HG02588 (cell line): ENCODE data around the gene GZMA.
"Not testable (repeated sequence)": the region's sequence is repeated elsewhere in the genome, so short reads cannot be mapped to it uniquely, and the experiment has no call there.

ENCODE experiments used
- ATAC-seq: cut with Tn5 transposase; IDR thresholded peaks from one replicate; pipeline ENCODE4 v1.9.1; 2021; ENCODE audit warnings: mild to moderate bottlenecking, moderate library complexity; ENCODE audit not compliant: unreplicated experiment

Gene GZMA

DNA sequence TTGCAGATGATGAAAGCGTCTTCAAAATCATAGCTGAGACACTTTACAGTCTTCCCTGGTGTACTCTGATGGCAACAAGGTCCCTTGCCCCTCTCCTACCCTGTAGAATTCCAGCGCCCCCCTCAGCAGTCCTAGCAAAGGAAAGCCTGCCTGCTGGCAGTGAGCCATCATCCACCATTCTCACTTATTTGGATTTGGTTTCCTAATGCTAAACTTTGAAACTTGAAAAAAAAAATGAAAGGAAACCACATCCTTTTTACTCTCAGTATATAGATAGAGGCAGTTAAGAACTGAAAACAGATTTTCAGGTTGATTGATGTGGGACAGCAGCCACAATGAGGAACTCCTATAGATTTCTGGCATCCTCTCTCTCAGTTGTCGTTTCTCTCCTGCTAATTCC lies at the start of gene GZMA:
TSS of gene GZMA (plus strand) at position 299 of the 400 bp plus-strand sequence. CDS start at position 336, 37 bp downstream.
- no peak for ATAC-seq

DNA sequence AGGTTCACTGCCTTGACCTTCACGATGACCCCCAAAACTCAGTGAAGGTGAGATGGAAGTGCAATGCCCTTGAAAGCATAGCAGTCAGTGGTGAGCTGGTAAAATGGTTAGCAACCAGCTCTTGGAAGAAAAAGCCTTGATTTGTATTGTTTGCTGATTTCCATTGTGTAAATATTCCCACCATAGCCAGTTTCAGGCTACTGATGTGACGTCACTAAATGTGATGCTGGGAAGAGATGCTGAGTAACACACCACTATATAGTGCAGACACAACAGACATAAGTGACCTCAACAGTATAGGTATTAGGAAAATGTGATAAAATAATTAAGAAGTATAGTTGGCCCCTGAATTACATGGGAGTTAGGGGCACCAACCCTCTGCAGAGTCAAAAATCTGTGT lies 47.3 kb upstream of the GZMA start:
- no peak for ATAC-seq

DNA sequence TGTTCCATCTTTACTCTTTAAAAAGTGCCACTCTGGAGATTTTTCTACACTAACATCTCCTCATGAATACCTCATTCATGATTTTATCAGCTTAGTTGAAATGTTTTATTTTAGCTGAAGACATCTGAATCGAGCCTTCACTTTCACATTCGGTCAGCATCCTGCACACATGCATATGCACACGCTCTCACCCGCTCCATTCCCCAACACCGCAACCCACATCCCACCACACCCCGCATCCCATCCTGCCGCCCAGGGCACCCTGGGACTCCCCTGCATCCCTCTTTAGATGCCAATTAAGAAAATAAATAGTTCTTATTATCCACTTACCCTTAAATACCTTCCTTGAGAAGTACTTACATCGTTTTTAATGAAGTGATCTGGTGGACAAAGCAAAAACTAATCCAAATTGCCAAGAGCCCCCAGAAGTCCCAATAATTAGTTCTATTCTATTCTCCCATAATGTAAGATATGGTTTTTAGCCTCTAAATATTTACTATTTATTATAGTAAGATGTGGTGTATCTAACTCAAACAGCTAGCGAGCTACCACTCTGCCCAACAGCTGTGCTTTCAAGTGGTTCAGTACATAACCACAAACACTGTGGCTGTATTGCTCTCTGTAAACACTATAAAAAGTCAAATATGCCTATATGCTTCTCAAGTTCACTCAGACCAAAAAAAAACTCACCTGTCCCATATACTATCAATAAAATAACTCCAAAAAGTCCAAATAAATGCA lies 40.2 kb upstream of the GZMA start:
- no peak for ATAC-seq

DNA sequence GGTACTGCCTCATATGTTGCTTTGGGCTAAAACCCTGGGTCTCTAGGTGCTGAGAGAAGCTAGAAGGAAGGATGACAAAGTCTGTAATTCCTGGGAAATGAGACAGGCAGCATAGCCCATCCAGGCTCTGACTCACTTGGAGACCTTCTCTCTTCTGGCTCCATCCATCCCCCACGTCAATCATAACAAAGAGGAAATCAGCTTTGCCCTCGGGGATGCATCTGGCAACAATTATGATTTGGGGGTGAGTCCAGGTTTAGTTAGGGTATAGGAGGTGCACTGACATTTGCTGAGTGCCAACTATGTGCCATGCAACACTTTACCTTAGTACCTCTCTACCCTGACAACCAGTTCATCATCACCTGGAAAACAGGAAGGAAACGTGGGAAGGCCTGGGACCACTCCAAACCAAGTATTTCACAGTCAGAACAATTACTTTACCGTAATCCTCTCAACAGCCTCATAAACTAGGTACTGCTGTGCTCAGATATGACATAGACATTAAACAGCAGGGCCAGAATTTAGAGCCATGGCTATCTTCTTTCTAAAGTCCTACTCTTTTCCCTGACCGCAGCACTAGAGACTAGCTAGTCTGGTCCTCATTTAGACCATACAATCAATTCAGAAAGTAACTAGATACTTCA lies 39.1 kb upstream of the GZMA start:
- ATAC-seq = no peak

DNA sequence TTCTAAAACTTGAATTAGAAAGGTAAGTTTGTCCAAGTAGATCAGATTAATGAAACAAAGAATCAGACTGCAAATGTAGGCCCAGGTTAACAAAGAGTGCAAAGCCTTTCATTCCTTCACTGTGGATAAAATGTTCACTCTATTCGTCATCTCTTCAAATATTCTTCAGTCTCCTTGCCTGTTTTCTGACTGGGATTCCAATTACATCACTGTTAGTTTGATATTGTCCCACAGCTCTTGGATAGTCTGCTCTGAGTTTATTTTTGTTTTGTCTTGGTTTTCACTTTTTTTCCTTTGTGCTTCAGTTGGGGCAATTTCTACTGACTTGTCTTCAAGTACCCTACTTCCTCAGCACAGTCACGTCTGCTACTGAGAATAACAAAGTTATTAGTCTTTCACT lies 38.5 kb upstream of the GZMA start:
- no peak for ATAC-seq

DNA sequence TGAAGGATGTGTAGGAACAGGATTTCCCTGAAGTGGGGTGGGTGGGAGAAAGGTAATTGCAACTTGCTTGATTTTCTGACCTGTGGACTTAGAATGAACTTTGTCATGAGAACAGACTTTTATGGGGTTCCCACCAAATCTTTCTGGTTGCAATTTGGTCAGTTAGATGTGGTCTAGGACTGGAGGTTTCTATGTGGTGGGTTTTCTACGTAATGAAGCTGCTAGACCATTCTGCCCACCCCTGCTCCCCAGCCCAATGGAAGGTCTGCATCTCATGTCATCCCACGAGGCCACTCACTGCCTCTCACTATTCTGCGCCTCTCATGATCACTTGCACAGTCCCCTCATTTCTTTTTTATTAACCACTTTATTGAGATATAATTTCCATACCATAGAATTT lies 37.9 kb upstream of the GZMA start:
- ATAC-seq = no peak

DNA sequence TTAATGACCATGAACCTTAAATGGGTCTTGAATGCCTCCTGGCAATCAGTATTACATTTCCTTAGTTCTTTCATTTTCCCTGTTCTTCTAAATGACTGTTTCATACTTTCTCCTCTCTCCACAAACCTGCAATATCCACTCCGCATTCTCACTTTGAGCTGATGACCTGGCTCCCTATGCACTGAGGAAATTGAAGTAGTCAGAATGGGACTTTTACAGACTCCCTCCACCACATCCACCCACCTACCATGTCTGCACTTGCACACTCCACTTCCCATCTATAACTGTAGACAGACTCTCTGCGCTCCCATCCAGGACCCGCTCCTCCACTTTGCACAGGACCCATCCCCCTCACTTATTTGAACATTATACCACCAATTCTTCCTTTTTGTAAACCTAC lies 36.2 kb upstream of the GZMA start:
- no peak for ATAC-seq

DNA sequence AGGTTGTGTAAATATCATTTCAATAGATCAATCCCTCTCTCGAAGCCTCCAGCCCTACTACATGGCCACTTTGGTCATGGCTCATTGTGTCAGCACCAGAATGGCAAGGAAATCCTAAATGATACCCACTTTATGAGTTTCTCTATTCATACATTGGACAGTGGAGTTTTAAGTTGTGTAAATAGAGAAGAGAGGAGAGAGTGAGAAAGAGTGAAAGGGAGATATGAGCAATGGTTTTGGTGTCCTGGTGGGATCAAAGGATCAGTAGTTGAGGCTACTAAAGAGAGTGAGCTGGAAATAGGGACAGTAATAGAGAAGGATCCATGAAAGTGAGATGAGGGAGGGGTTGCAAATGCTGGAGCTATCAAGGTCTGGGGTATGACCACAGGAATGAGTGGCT lies 31.5 kb upstream of the GZMA start:
- ATAC-seq = no peak

DNA sequence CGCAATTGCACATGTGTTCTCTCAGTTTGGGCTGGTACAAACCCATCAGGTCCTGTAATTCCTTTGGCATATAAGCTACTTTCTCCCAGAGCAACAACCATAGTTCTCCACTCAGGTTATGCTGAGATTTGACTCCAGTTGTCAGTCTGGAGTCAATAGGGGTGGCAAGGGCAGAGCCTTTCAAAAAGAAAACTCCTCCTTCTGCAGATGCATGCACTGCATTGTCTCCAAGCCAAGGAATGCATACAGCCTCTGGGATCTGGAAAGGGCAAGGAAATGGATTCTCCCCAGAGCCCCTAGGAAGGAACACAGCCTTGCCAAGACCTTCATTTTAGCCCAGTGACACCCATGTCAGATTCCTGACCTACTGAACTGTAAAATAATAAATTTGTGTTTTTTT lies 31.0 kb upstream of the GZMA start:
- ATAC-seq = no peak

DNA sequence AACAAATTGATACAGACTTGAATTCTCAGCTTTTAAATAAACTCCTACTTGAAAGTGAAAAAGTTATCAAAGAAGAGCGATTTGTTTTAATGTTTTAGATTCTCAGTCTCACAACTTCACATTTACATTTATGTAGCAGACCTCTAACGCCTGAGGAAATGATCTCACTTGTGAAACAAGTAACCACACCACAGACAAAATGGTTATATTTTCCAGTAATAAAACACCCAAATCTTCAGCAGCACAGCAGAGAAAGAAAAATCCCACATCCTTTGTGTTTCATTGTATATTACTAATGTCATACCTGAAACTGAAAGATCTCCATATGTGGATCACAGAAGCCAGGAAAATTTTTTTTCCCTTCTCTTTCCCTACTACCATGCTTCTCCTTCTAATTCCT lies 29.8 kb upstream of the GZMA start:
- ATAC-seq = no peak

DNA sequence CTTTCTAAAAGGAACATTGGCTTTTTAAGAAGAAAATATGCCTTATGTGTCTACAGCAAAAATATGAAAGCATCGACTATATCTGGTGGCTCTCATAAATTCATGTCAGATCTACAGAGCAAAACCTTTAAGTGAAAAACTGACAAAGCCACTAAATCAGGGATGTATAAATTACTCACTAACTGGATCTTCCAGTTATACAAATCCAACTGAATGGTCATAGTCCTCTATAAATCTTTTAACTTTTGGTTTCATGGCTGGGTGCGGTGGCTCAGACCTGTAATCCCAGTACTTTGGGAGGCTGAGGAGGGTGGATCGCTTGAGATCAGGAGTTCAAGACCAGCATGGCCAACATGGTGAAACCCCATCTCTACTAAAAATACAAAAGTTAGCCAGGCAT lies 29.2 kb upstream of the GZMA start:
- ATAC-seq = no peak

DNA sequence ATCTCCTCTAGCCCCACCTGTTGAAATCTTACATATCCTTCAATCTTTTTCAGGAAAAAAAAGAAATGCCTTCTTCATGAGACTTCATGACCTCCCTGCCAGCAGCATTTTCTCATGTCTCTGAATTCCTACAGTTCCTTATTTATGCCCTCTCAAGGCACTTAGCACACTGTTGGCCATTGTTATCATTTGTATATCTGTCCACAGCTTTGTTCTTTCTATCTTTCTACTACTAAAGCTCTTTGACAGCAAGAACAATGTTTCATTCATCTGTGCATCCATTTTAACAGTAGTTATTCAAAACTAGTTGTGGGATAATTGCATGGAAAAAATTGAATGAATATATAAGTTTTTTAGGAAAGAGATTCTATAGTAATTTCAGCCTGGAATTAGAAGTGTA lies 20.9 kb upstream of the GZMA start:
- ATAC-seq = no peak

DNA sequence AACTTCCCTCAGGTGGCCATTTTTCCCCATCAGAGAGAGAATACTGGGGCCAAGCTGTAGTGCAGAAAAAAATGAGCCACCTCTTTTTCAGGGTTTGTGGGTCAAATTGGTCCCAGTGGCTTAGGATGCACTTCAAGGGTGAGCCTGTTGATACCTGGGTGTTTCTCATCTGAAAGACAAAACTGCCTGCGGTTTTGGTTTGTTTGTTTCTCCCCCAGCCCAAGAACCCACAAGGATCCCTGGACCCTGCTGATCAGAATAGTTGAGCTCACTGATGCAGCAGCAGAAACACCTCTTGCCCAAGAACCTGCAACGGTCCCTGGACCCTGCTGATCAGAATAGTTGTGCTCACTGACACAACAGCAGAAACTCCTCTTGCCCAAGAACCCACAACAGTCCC lies 13.1 kb upstream of the GZMA start:
- ATAC-seq = not testable (repeated sequence)

DNA sequence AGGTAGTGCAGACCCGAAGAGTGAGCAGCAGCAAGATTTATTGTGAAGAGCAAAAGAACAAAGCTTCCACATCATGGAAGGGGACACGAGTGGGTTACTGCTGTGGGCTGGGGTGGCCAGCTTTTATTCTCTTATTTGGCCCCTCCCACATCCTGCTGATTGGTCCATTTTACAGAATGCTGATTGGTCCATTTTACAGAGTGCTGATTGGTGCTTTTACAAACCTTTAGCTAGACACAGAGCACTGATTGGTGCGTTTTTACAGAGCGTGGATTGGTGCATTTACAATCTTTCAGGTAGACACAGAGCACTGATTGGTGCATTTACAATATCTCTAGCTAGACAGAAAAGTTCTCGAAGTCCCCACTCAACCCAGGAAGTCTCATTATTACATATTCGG lies 11.4 kb upstream of the GZMA start:
- ATAC-seq = not testable (repeated sequence)

DNA sequence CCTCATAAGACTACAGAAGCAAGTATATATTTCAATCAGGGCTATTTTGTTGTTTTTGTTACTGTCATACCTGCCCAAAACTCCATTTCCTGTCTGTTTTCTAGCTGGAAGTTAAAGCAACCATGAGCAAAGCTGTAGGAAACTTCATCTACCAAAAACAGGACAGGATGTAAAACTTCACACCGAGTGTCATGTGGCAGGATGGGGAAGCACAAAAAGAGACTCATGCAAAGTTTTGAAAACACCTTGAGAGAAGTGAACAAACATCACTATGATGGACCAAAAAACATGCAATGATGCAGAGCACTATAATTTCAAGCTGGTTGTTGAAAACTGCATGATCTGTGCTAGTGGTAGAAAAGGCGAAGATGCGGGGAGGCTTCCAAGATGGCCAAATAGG lies 6.3 kb upstream of the GZMA start:
- no peak for ATAC-seq

DNA sequence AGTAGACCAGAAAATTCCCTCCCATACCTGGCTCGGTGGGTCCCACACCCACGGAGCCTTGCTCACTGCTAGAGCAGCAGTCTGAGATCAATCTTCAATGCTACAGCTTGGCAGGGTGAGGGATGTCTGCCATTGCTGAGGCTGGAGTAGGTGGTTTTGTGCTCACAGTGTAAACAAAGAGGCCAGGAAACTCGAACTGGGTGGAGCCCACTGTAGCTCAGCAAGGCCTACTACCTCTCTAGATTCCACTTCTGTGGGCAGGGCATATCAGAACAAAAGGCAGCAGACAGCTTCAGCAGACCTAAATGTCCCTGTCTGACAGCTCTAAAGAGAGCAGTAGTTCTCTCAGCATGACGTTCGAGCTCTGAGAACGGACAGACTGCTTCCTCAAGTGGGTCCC lies 5.6 kb upstream of the GZMA start:
- ATAC-seq = no peak

DNA sequence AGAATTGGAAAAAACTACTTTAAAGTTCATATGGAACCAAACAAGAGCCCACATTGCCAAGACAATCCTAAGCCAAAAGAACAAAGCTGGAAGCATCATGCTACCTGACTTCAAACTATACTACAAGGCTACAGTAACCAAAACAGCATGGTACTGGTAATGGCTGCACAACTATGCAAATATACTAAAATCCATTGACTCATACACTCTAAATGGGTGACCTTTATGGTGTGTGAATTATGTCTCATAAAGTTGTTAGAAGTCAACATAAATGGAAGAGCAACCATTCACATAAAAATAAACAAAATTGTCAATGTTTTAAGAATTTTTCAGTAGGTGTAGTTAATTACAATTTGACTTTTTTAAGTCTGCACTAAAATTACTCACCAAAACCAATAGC lies 1.3 kb upstream of the GZMA start:
- not testable (repeated sequence) for ATAC-seq

DNA sequence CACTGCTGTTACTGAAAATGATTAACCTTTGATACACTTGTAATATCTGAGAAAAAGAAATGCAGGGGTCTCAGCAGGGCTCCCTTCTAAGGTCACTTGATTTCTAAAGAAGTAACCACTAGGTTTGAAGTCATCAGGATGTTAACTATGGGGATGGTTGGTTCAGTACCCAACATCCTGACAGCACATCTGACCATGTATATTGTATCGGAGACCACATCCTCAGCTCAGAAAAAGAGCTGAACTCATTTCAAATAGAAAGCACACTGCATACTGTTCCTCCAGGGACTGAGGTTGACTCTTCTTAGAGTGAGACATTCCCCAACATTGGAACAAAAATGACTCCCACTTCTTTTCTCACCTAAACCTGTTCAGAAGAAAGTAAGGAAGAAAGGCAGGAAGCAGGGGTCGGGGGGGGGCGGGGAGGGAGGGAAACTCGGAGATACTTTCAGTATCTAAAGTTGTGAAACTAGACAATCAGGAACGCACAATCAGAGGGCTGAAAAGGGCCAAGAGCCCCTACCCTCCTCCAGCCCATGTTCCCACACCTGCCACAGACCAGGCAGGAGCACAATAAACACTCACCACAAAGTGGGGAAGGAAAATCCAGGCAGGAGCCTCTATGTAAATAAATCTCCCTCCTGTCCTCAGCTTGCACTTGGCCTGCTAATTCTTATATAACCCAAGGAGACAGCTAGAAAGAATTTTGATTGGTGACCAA lies 730 bp upstream of the GZMA start:
- ATAC-seq = no peak

DNA sequence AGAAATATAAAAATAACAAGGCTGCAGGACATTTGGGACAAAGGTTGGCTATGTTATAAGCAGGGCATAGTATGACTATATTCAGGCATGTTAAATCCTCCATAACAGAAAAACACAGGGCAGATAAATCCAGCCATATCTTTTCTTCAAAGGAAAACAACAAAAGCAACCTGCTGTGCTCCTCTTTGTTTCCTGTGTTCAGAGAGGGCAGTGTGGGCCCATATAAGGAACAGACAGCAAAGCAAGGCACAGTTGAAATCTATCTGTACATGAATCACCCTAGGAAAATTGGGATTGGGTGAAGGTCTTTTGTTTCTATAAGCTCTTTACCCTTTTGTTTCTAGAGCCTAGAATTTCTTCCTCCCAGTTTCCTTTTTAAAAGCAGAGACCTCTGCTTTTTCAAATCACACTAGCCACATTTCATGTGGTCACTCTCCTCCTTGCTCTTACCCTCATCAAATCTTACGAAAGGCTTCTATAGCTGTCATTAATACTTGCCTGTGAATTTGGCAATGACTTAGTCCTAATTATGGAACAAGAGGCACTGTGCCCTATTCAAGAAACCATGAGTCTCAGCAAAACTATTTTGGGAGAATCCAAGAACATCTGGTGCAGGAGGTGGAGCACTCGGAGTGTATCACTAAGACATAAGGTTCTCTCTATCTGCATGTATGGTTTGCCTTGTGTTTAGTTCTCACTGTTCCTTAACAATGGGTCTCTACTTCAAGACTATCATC lies 1.8 kb downstream of the GZMA start:
- ATAC-seq = no peak

DNA sequence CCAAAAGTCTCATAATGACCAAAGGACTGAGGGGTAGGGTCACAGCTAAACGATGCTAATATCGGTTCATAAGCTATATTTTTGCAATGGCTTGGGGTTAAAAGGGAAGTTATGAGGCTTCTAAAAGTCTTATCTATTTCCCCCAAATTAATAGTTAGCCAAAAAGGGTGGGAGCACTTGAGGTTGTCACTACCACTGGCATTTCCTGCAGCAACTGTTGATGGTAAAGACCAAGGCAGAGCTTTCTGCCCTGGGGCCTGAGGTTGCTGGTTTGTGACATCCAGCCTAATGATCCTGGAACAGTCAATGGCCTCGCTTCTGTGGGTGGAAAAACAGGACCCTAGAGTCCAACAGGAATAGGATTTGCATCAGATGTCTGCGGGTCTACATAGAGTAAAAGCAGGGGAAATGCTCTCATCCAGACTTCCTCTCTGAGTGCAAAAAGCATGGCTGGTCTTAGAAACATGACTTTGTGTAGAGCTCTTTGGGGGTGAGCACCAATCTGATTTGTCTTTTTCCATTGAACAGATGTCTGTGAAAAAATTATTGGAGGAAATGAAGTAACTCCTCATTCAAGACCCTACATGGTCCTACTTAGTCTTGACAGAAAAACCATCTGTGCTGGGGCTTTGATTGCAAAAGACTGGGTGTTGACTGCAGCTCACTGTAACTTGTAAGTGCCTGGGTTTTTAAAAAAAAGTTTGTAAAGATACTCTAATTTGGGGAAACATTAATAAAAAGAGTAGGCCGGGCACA lies 2.7 kb downstream of the GZMA start:
- ATAC-seq = no peak

DNA sequence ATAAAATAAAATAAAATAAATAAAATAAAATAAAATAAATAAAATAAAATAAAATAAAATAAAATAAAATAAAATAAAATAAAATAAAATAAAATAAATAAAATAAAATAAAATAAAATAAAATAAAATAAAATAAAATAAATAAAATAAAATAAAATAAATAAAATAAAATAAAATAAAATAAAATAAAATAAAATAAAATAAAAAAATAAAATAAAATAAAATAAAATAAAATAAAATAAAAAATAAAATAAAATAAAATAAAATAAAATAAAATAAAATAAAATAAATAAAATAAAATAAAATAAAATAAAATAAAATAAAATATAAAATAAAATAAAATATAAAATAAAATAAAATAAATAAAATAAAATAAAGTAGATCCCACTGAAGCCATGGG lies 3.5 kb downstream of the GZMA start:
- ATAC-seq = not testable (repeated sequence)
